ENCODE data around the gene NOCT.

DNA sequence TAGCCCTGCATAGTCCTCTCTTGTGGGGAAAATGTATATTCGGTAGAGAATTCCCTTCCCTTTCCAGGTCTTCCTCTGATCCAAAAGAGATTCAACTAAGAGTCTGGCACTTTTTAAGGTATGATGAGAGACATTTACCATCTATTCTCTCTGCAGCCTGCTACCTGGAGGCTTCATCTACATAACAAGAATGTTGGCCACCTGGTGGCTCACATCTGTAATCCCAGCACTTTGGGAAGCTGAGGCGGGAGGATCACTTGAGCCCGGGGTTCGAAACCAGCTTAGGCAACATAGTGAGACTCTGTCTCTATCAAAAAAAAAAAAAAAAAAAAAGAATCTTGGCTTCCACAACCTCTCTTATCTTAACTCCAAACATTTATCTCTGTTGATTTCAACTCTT lies 40.4 kb upstream of the NOCT start:
- TF ChIP-seq, protein P1, sequence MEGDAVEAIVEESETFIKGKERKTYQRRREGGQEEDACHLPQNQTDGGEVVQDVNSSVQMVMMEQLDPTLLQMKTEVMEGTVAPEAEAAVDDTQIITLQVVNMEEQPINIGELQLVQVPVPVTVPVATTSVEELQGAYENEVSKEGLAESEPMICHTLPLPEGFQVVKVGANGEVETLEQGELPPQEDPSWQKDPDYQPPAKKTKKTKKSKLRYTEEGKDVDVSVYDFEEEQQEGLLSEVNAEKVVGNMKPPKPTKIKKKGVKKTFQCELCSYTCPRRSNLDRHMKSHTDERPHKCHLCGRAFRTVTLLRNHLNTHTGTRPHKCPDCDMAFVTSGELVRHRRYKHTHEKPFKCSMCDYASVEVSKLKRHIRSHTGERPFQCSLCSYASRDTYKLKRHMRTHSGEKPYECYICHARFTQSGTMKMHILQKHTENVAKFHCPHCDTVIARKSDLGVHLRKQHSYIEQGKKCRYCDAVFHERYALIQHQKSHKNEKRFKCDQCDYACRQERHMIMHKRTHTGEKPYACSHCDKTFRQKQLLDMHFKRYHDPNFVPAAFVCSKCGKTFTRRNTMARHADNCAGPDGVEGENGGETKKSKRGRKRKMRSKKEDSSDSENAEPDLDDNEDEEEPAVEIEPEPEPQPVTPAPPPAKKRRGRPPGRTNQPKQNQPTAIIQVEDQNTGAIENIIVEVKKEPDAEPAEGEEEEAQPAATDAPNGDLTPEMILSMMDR (conservative IDR thresholded peaks at IDR 0.05; ENCODE audit: low read depth in 2 of 2): peak; percentile 38 to 40
- TF ChIP-seq, protein P2, sequence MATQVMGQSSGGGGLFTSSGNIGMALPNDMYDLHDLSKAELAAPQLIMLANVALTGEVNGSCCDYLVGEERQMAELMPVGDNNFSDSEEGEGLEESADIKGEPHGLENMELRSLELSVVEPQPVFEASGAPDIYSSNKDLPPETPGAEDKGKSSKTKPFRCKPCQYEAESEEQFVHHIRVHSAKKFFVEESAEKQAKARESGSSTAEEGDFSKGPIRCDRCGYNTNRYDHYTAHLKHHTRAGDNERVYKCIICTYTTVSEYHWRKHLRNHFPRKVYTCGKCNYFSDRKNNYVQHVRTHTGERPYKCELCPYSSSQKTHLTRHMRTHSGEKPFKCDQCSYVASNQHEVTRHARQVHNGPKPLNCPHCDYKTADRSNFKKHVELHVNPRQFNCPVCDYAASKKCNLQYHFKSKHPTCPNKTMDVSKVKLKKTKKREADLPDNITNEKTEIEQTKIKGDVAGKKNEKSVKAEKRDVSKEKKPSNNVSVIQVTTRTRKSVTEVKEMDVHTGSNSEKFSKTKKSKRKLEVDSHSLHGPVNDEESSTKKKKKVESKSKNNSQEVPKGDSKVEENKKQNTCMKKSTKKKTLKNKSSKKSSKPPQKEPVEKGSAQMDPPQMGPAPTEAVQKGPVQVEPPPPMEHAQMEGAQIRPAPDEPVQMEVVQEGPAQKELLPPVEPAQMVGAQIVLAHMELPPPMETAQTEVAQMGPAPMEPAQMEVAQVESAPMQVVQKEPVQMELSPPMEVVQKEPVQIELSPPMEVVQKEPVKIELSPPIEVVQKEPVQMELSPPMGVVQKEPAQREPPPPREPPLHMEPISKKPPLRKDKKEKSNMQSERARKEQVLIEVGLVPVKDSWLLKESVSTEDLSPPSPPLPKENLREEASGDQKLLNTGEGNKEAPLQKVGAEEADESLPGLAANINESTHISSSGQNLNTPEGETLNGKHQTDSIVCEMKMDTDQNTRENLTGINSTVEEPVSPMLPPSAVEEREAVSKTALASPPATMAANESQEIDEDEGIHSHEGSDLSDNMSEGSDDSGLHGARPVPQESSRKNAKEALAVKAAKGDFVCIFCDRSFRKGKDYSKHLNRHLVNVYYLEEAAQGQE (IDR thresholded peaks at IDR 0.05; ENCODE audit: unreplicated experiment): no peak
- no peak for TF ChIP-seq STAT1 (IDR thresholded peaks at IDR 0.05; ENCODE audit: unreplicated experiment)
- TF ChIP-seq EZH2phosphoT487 (IDR thresholded peaks at IDR 0.05; ENCODE audit: unreplicated experiment): no peak
- no peak for TF ChIP-seq JUNB (IDR thresholded peaks at IDR 0.05; ENCODE audit: unreplicated experiment)
